ENCODE results near the gene PPP1R37.

Gene PPP1R37

DNA sequence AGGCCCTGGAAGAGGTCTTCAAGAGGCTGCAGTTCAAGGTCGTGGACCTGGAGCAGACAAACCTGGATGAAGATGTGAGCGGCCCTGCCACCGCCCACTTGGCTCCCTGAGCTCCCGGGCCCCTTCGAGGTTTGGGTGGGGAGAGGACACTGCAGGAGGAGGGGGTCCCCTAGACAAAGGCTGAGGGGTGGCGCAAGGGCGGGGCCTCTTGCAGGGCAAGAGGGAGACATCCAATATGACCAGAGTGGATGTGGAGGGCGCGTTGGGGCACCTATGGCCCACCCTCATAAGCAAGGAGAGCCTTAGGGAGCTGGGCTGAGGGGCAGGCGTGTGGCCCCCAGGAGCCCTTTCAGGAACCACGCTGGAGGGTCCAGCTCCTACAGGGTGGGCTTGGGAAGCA is 47.6 kb downstream of the PPP1R37 start:
- DNase-seq: no peak

DNA sequence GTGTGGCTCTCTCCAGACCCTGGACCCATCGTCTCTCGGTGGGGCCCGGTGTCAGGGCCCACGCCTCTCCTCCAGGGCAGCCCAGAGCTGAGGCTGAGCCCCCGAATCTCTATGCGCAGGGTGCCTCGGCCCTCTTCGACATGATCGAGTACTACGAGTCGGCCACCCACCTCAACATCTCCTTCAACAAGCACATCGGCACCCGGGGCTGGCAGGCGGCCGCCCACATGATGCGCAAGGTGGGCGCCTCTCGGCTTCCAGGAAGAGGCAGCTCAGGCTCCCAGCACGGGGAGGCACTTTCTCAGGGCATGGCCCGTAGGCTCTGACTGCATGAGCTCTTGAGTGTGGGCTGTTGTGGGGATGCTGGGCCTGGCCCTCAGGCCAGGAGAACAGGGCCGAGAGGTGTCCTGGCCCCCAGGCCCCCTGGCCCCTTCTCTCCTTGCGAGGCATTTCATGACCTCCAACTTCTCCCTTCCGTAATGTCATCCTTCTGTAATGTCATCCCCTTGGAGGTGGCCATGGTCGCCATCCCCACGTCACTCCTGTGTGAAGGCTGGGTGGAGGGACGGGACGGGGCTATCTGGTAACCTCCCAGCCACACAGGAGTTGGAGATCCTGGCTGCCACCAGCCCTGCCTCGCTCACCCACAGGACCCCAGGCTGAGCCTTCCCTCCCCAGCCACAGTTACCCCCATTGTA is 48.4 kb downstream of the PPP1R37 start:
- no peak for DNase-seq

DNA sequence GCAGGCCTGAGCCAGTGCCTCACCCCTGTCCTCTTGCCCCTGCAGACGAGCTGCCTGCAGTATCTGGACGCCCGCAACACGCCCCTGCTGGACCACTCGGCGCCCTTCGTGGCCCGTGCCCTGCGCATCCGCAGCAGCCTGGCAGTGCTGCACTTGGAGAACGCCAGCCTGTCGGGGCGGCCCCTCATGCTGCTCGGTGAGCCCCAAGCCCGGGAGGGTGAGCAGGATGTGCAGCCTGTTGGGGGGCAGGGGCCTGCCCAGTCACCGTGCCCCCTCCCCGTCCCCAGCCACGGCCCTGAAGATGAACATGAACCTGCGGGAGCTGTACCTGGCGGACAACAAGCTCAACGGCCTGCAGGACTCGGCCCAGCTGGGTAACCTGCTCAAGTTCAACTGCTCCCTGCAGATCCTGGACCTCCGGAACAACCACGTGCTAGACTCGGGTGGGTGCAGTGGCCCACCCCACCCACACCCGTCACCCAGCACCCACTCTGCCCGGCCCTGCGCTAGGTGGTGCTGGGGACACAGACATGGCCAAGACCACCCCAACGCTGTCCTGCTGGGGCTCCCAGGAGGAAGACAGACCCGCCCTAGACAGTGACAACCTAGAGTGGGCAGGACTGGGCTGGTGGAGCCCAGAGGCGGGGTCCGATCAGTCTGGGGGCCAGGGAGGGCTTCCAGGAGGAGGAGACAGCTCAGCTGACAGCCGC is 49.2 kb downstream of the PPP1R37 start:
- no peak for DNase-seq

DNA sequence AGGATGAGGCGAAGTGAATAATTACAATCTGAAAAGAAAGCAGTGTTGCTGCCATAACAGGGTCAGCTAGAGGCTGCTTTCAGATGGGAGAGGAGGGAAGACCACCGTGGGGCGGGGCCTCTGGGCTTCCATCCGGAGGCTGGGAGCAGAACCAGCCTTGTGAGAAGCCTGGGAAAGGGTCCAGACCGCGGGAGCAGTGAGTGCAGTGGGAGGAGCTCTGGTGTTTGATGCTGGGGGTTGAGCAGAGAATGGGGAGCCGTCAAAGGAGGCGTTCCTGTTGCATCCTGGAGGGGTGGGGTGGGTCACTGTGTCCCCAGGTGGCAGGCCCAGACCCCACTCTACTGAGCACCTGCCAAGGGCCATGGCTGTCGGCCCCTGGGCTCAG is 49.7 kb downstream of the PPP1R37 start:
- no peak for DNase-seq

DNA sequence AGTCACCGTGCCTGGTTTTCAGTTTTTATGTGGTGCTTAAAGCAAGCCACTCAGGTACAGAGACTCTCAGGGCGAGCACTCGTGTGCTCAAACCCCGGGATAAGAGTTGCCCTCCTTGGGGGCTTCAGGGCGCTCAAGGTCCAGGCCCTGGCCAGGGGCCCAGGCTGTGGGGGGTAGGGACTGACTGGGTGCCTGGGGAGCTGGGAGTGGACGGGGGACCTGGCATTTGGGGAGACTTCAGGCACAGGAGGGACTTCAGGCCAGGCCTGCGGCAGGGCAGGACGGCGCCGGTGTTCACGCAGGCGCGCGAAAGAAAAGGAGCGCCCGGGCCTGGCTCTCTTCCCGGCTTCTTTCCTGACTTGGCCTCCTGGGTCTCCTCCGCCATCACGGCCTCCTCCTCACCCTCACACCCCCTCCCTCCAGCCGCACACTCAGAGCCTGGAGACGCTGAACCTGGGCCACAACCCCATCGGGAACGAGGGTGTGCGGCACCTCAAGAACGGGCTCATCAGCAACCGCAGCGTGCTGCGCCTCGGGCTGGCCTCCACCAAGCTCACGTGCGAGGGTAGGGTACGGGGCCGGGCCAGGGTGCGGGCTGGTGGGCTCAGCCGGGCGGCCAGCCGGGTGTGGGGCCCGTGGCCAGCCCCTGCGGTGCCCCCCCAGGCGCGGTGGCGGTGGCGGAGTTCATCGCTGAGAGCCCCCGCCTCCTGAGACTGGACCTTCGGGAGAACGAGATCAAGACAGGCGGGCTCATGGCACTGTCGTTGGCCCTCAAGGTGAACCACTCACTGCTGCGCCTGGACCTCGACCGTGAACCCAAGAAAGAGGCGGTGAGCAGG is 51.7 kb downstream of the PPP1R37 start:
- no peak for DNase-seq

DNA sequence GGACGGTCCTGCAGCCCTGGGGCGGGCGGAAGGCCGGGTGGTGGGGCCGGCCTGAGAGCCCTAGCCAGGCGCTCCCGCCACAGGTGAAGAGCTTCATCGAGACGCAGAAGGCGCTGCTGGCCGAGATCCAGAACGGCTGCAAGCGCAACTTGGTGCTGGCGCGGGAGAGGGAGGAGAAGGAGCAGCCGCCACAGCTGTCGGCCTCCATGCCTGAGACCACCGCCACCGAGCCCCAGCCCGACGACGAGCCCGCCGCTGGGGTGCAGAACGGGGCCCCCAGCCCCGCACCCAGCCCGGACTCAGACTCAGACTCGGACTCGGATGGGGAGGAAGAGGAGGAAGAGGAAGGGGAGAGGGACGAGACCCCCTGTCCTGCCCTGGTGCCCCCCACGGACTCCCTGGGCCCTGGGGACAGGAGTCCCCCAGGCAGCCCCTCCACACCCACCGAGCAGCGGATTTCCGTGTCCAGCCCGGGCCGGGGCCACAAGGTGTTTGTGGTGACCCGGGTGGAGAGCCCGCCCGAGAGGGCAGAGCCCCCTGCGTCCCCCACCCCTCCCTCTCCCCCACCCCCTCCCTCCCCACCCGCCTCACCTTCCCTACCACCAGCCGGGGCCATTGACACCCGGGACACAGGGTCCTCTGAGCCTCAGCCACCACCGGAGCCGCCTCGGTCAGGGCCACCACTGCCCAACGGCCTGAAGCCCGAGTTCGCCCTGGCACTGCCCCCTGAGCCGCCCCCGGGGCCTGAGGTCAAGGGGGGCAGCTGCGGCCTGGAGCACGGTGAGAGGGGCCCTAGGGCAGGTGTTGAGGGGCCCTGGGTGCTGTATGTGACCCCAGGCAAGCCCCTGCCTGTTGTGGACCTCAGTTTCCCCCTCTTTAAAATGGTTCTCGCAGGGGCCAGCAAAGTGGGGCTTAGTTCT is 52.6 kb downstream of the PPP1R37 start:
- DNase-seq: no peak

DNA sequence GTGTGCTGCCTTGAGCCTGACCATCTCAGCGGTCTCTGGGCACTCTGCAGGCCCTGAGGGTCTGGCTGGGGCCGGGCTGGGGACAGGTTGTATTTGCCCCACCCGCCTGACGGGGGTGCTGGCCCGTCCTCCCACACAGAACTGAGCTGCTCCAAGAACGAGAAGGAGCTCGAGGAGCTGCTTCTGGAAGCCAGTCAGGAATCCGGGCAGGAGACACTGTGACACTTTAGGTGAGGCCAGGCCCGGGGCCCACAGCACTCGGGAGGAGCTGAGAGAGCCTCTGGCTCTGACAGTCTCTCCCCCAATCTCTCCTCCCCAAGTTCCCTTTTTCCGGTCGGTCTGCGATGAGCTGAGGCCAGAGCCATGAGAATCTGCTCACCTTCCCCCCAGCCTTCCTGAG is 53.3 kb downstream of the PPP1R37 start:
- no peak for DNase-seq

DNA sequence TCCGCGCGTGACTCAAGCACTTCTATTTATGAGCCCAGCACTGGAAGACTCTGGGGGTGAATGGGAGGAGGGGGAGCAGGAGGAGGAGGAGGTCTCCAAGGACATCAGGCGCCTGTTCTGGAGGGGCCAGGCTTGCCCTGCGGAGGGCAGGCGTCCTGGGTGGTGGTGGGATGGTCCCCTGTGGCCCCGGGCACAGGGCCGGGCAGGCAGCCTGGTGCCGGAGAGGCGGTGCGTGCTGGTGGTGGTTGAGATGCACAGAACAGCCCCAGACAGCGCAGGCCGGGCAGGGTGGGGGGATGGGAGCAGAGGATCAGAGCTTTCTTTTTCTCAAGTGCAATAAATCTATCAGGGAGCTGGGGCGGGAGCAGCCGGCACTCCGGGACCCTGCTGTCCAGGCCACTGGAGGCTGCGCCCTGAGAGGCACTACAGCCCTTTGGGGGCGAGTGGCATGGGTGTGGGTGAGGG is 53.8 kb downstream of the PPP1R37 start:
- DNase-seq: no peak

DNA sequence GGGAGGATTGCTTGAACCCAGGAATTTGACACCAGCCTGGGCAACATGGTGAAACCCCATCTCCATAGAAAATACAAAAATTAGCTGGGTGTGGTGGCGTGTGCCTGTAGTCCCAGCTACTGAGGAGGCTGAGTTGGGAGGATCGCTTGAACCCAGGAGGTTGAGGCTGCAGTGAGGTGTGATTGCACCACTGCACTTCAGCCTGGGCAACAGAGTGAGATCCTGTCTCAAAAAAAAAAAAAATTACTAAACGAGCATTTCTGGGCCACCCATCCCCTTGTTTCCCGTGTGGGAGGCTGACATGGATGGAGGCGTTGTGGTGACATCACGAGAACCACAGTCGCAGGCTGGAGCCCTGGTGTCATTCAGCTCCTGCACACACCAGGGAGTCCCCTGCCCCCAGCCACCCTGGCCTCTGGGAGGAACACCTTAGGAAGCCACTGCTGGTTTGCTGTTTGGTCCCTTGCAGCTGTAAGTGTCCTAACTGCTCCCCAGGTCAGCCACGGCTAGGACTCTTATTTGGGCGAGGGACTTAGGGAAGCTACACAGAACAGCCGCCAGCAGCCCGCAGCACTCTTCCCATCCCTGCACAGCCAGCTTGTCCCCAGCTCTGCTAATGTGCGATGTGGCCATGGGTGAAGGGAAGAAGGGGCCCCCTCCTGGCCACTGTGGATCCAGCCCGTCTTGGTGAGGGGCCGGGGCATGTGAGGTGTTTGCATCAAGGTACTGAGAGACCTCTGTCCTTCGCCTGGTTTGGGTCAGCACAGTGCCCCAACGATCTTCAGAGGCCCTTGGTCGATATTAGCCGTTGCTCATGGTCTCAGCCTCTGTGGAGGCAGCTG is 55.1 kb downstream of the PPP1R37 start:
- DNase-seq: no peak

DNA sequence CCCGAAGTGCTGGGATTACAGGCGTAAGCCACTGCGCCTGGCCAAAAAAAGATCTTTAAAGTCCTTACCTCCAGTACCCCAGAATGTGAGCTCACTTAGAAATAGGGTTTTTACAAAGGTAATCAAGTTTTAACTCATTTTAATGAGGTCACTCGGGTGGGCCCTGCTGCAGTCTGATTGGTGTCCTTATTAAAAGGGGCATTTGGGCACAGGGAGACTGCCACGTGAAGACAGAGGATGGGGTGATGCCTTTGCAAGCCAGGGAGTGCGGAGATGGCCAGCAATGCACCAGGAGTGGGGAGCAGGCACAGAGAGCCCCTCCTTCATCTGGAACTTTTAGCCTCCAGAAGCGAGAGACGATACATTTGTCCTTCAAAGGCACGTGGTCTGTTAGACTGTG is 56.1 kb downstream of the PPP1R37 start:
- no peak for DNase-seq

DNA sequence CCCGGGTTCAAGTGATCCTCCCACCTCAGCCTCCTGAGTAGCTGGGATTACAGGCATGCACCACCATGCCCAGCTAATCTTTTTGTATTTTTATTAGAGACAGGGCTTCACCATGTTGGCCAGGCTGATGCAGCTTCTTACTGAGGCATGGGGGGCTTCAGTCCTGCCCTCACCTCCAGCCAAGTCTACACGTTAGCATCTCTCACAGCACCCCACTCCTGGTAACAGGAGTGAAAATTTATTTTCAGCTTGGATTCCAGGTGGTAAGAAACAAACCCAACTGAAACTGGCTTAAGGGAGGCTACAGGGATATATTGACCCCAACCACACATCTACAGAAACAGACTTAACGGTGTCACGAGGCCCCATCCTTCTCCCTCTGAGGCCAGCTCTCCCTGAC is 57.2 kb downstream of the PPP1R37 start:
- no peak for DNase-seq

DNA sequence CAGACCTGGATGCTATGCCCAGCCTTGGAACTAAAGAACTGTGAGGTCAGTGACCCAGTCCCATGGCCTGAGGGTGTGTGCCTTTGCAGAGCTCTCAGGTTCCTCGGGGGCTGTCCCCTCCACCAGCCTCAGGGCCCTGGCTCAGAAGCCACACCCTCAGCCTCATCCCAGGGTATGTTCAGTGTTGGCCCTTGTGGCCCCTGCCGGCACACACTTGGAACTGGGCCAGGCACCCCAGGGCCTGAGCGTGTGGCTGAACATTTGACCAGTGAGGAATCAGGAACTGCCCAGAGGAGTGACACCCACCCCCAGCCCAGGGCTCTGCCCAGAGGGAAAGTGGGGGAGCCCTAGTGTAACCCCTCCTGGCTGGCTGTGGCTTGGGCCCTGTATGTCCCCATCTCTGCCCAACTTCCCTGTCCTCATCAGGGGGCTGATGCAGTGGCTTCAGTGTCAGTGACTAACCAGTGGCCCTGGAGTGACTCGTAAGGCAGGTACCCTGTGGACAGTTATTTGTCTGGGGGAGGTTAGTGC is 57.8 kb downstream of the PPP1R37 start:
- DNase-seq: no peak

DNA sequence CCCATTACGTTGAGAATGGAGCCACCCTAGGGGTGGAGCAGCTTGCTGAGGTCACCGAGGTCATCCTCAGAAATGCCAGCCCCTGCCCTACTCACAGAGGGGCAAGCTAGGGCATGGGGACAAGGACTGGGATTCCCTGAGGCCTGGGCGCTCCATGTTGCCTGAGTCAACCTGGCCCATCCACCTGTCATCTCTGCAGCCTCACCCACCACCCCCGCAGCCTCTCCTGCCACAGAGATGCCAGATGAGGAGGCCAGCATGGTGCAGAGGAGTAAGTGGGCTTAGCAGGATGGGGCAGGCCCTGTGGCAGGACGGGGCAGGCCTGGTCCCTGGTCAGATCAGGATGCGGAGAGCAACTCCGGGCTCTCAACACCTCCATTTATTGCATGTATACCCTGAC is 58.3 kb downstream of the PPP1R37 start:
- DNase-seq: no peak

DNA sequence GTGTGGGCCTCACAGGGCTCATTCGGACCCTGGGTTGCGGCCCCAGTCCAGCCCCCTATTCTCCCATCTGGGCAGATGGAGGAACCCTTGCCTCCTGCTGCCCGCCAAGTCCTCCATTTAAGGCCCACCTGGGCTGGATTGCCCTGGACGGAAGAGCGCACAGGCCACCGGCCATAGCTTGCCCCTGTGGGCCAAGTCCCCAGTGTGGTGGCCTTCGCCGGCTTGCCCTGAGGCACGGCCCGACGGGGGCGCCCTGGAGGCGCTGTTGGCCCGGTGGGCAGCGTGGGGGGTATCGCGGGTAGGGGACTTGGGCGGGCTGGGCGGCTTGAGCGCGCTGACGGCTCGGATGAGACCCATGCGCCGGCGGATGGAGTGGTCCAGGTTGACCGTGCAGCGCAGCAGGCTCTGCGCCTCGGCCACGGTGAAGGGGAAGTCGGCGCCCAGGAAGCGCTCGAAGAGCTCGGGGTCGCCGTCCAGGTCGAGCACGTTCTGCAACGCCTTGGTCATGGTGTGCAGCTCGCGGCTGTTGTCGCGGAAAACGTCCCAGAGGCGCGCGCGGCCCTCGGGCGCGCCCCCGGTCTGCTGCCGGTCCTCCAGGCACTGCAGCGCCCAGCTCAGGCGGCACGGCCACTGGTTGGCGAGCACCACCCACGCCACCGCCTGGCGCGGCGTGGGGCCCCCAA is 59.0 kb downstream of the PPP1R37 start:
- DNase-seq: no peak

DNA sequence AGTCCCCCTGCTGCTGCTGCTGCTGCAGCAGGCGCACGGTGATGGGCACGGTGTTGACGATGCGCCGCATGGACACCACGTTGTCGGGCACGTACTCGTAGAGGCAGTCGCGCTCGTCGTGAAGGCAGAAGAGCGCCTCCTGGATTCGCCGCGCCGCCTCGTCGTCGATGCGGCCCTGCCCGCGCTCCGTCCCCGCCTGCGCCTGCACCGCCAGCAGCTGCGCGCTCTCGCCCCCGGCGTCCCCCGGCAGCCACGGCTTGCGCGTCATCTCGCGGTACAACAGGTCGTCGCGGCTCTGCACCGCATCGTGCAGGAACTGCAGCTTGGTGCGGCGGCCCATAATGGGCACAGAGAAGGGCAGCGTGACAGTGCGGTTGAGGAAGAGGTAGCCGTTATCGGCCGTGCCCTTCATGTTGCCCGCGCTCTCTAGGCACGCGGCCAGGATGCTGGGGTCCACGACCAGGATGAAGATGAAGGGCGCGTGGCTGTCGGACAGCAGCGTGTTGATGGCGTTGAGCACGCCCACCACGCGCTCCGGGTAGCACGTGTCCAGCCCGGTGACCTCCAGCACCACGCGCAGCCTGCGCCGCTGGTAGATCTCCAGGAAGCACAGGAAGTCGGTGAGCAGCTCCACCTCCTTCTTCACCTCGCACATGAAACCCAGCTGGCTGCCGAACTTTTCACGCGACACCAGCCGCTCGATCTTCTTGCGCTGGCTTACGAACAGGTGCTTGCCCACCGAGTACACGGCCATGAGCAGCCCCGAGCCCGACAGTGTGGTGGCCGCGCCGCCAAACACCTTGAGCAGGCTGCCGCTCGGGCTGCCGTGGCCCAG is 59.7 kb downstream of the PPP1R37 start:
- no peak for DNase-seq

DNA sequence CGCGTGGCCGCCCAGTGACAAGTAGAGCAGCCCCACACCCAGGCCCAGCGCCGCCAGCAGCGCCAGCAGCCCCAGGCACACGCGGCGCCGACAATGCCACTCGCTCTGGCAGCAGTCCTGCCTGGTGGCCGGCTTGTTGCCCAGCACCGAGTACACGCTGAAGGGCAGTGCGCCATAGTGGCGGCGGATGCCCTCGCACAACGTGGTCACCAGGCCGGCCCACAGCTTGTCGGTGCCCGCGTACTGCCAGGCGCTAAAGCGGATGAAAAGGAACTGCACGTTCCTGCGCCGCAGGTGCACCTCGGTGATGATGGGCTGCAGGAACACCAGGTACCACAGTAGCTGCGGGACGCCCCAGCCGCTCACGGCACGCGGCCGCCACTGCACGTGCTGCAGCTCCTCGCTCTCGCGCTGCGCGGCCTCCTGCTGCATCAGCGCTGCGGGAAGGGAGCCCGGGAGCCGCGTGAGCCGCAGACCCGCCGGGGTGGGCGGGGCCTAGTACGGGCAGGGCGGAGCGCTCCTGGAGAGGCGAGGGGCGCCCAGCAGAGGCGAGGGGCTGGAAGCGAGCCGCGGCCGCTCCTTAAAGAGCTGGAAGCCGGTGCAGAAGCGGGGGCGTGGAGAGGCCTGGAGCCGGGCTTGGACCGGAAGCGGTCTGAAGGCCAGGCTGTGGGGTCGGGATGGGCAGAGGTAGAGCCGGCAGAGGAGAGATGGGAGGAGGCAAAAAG is 60.5 kb downstream of the PPP1R37 start:
- DNase-seq: no peak

DNA sequence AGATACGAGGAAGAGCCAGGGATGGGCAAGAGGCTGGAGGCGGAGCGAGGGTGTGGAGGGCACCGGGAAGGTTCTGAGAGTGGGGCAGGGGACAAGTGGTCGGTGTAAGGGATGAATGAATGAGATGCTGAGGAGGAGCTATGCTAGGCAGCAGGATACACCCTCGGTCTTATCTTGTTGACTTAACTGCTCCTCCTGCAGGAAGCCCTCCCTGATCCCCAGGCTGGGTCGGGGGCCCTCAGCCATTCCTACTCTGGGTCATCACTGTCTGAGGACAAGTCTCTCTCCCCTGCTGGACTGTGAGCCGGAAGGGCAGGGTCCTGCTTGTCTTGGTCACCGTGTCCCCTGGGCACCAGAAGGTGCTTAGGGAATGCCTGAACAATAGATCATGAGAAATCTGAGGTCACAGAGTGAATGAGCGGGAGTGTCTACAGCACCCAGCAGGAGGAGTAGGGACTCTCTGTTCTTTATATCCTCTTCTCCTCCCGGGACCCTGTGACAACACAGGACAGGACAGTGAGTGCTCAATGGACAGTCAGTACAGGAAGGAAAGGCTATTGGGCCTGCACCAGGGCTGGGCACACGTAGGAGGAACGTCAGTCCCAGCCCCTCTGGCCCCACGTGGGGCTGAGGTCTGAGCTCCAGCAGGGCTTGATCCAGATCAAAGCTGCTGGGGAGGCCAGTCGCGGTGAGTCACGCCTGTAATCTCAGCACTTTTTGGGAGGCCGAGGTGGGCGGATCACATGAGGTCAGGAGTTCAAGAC is 61.3 kb downstream of the PPP1R37 start:
- DNase-seq: no peak

DNA sequence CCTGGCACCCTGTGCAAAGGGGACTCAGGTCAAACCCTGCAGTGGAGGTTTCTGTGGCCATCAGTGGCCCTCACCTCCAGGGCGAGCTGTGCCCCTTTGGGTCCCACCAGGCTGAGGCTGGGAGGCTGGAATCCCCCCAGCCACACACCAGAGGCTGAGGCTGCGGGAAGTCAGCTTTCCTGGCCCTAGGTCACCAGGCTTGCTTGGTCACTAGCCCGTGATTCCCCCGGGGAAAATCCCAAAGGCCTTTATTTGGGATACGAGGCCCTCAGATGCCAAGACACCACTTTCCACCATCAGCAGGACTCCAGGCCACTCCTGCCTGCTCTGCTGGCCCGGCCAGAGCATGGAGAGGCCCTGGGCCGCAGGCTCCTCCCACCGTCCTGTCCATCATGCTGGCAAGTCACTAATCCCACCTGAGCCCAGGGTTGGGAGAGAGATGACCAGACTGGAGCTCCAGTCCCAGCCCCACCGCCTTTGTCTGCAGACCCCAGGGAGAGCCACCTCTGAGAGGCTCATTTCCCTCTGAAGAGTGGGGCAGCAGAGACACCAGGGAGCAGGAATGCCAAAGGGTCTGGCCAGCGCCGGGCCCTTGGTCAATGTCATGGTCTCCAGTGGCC is 63.1 kb downstream of the PPP1R37 start:
- DNase-seq: no peak
